Astrocyte of the spinal cord (primary cell): Measurements from ENCODE around the gene ISOC1.

Experiments
- DNase-seq: peaks from one replicate; pipeline ENCODE4 v3.0.0; 2011; ENCODE audit warnings: low read depth, low spot score
- H3K4me3 ChIP-seq: 2 replicates; pipeline ENCODE4 v1.5.1; 2011; ENCODE audit warnings: low read depth, mild to moderate bottlenecking, low read length, moderate library complexity
- in situ Hi-C: cut with HindIII; loops from 2 replicates; pipeline ENCODE4 v1.10.0; 2017; ENCODE audit warnings: low sequenced_read_pairs
- TF ChIP-seq, protein P1 (sequence below): IDR thresholded peaks from 2 replicates; pipeline ENCODE4 v1.5.1; 2012; ENCODE audit warnings: low read depth, mild to moderate bottlenecking, low read length, inconsistent platforms

The ISOC1 gene

DNA sequence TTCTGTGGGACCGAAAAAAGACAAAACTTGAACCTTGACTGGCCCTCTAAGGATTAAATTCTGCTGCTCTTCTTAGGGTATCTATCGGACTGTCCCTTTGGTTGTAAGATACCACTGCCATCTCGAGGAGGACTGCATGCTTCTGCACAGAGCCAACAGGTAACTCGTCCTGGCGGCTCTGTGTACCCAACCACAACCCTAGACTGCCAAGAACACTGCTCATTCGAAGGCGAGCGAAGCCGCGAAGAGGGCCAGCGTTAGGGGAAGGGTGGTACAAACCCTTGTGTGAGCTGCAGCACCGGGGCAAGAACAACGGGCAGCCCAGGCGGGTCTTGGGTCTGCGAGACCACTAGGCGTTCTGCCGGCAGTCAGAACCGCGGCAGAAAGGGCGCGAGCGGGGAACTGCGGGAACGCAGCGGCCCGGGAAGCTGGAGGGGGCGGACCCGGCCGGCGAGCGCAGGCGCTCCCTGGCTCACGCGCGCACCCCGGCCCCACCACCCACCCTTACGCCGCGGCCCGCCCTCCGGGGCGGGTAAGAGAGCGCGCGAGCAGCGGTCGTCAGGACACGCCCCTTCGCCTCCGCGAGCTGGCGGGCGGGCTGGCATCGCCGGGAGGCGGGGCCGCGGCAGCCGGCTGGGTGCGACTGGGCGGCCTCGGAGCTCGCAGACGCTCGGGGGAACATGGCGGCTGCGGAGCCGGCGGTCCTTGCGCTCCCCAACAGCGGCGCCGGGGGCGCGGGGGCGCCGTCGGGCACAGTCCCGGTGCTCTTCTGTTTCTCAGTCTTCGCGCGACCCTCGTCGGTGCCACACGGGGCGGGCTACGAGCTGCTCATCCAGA lies at the start of gene ISOC1:
Gene ISOC1 (plus strand): TSS at position 663 of the 837 bp plus-strand sequence. CDS start 18 bp downstream, at position 681.
- TF ChIP-seq, protein P1, sequence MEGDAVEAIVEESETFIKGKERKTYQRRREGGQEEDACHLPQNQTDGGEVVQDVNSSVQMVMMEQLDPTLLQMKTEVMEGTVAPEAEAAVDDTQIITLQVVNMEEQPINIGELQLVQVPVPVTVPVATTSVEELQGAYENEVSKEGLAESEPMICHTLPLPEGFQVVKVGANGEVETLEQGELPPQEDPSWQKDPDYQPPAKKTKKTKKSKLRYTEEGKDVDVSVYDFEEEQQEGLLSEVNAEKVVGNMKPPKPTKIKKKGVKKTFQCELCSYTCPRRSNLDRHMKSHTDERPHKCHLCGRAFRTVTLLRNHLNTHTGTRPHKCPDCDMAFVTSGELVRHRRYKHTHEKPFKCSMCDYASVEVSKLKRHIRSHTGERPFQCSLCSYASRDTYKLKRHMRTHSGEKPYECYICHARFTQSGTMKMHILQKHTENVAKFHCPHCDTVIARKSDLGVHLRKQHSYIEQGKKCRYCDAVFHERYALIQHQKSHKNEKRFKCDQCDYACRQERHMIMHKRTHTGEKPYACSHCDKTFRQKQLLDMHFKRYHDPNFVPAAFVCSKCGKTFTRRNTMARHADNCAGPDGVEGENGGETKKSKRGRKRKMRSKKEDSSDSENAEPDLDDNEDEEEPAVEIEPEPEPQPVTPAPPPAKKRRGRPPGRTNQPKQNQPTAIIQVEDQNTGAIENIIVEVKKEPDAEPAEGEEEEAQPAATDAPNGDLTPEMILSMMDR = no peak
- in situ Hi-C loops = no loop called here
- peak; percentile 90 for DNase-seq
- H3K4me3 ChIP-seq = peak within 1 kb of the TSS; percentile 83

DNA sequence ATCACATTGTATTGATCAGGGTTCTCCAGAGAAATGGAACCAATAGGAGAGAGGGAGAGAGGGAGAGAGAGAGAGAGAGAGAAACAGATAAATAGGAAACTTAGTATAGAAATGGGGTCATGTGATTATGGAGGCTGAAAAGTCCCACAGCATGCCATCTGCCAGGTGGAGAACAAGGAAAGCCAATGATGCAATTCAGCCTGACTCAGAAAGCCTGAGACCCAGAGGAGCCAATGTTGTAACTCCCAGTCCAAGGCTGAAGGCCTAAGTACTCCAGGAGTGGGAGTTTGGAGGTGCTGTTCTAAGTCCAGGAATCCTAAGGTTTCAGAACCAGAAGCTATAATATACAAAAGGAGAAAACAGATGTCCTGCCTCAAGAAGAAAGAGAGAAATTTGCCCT lies 48.4 kb upstream of the ISOC1 start:
- TF ChIP-seq, protein P1 = no peak
- in situ Hi-C loops = no loop called here
- DNase-seq = no peak
- no peak overlapping the region for H3K4me3 ChIP-seq

DNA sequence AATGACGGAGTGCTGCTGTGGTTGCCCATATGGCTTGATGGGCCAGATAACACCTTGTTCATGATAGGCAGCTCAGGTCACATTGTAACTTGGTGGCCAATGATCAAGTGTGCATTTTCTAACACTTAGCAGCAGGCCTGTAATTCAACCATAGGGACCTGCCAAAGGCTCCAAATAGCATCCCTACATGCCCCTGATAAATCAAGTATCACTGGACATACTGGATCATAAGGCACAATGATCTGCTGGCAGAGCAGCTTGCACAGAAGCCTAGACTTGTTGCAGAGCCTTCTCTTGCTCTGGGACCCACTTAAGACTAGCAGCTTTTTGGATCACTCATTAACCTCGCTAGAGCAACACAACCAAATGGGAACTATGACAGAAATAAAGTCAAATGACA lies 46.0 kb upstream of the ISOC1 start:
- DNase-seq = no peak
- no peak overlapping the region for H3K4me3 ChIP-seq
- in situ Hi-C loops = no loop called here
- TF ChIP-seq, protein P1 = no peak

DNA sequence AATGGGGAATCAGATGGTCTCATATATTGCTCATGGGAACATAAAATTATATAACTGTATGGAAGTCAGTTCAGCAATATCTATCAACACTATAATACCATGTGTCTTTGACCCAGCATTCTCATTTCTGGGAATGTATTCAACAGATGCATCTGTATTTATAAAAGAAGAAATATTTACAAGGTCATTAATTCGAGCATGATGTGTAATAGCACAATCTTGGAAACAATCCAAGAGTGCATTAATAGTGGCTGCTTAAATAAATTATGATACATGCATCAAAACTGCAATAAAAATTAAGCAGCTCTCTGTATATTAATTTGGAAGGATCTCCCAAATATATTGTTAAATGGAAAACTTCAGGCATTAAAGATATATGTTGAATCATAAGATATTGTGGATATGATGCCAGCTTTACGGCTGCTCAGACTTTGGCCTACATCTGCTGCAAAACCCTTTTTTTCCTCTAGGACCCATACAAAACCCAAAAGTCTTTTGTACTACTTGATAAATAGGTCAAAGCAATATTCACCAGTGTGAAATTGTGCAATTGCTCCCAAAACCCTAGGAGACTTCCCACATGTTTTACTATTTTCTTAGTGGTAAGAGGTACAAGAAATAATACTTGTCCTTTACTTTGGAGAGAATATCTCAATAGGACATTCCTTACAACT lies 45.3 kb upstream of the ISOC1 start:
- in situ Hi-C loops = no loop called here

DNA sequence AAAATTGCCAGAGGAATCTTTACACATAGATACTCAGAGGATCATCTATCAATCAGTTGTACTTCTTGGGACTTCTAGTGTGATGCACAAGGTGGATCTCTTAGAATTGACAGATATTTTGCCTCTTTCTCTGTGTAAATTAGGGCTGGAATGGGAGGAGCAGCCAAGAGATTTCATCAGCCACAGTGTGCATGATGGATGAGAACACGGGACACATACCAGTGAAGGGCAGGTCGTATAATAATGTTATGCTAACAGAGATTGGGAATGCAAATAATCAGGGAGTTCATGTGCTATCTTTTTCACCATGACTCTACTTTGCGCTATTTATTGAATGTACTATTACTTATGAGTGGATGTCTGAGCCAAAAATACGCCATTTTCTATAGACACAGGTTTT lies 43.3 kb upstream of the ISOC1 start:
- TF ChIP-seq, protein P1 = no peak
- DNase-seq = no peak
- H3K4me3 ChIP-seq = no peak overlapping the region
- in situ Hi-C loops = no loop called here

More for the DNA sequence above, 45.3 kb upstream of the ISOC1 start:
- no peak overlapping the region for H3K4me3 ChIP-seq
- TF ChIP-seq, protein P1 = no peak
- no peak for DNase-seq

DNA sequence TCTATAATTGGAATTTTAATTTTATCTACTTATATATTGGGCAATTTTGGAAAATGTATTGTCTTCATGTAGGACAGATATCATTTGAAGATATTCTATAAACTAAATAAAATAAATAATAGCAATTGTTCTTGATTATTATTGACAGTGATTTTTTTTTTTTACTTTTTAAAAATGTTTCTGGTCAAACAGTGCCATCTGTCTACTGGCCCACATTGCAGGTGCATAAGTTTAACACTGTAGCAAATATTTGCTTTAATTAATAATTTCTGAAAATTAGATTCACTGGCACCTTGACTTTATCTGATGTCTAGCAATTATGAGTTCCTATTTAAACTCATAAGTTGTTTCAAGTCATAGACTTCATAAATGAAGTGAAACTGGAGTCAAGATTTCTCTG lies 41.1 kb upstream of the ISOC1 start:
- no peak overlapping the region for H3K4me3 ChIP-seq
- in situ Hi-C loops = no loop called here
- TF ChIP-seq, protein P1 = peak; percentile 1
- DNase-seq = no peak
